ENCODE results near the gene RGS6.

The RGS6 gene

DNA sequence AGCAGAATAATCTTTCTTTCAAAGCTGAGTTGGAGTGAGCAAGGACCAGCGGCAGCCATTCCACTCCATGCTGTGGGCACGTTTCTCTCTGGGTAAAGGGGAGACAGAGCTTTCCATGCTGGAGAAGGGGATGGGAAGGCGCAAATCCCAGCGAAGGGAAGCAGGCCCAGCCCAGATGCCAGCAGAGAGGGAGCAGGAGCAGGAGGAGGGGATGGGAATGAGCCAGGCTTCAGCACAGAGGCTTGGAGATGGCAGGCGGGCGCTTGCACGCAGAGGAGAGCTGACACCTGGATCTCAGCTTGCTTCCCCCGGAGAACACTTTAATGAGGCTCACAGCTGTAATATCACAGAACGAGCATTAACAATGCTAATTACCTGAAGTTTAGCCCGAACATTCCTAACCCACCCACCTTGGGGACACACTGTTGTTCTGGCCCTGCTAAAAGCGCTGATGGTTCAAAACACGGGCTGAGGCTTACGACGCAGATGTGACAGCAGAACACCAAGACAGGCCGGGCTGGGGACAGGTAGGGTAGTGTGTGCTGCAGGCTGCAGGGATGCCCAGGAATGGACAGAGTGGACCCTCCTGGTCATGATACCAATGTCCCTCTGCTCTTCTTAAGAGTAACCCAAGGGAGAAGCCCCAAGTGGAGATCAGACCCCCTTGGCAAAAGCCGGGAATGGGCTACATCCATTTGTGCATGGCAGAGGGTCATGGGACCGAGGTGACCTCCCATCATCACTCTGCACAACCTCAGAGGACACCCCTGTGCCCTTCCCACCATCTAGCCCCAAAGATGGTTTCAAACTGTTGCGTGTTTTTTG is 673.1 kb downstream of the RGS6 start:
- DNase-seq (ENCODE audit: insufficient read length, low spot score) (no peak), FAIRE-seq (no peak)
- TF ChIP-seq SPI1 (IDR thresholded peaks at IDR 0.05; ENCODE audit: low read depth, low read length): no peak
- no peak for TF ChIP-seq POLR2A (IDR thresholded peaks at IDR 0.05; ENCODE audit: low read depth, low read length)
- no peak for TF ChIP-seq TAF1 (IDR thresholded peaks at IDR 0.05; ENCODE audit: low read depth, low read length)
- TF ChIP-seq PAX5 (IDR thresholded peaks at IDR 0.05; ENCODE audit: insufficient read depth, low read length, severe bottlenecking): no peak
- no peak for TF ChIP-seq POU2F2 (IDR thresholded peaks at IDR 0.05; ENCODE audit: low read depth, low read length)
- no peak for TF ChIP-seq POLR2AphosphoS5 (IDR thresholded peaks at IDR 0.05; ENCODE audit: low read depth, low read length)

DNA sequence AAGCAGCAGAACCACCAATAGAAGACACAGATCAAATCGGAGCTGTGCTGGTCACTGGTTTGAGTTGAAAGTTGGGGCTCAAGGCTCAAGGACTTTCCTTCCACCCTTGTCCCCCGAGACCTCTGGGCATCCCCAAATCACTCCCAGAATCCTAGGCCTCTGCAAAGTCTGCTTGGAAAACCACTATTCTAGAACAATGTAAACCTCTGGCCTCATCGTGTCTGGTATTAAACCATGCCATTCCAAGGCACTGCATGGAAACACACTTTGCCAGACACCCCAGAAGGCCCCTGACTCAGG is 673.6 kb downstream of the RGS6 start:
- DNase-seq (ENCODE audit: insufficient read length, low spot score): no peak
- TF ChIP-seq POLR2A (IDR thresholded peaks at IDR 0.05; ENCODE audit: low read depth, low read length) (no peak), POU2F2 (IDR thresholded peaks at IDR 0.05; ENCODE audit: low read depth, low read length) (no peak), PAX5 (IDR thresholded peaks at IDR 0.05; ENCODE audit: insufficient read depth, low read length, severe bottlenecking) (no peak), SPI1 (IDR thresholded peaks at IDR 0.05; ENCODE audit: low read depth, low read length) (no peak), POLR2AphosphoS5 (IDR thresholded peaks at IDR 0.05; ENCODE audit: low read depth, low read length) (no peak), TAF1 (IDR thresholded peaks at IDR 0.05; ENCODE audit: low read depth, low read length) (no peak)
- no peak for FAIRE-seq

DNA sequence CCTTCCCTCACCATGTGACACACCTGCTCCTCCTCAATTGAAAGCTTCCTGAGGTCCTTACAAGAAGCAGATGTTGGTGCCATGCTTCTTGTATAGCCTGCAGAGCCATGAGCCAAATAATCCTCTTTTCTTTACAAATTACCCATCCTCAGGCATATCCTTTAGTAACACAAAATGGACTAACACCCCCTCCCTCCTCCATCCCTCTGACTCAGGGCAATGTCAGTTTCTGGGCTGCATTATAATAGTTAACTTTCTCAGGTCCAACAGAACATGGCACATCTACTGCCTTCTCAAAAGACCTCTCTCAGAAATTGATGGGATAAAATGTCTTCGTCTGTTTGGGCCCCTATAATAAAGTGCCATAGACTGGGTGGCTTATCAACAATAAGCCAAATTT is 674.6 kb downstream of the RGS6 start:
- no peak for FAIRE-seq

DNA sequence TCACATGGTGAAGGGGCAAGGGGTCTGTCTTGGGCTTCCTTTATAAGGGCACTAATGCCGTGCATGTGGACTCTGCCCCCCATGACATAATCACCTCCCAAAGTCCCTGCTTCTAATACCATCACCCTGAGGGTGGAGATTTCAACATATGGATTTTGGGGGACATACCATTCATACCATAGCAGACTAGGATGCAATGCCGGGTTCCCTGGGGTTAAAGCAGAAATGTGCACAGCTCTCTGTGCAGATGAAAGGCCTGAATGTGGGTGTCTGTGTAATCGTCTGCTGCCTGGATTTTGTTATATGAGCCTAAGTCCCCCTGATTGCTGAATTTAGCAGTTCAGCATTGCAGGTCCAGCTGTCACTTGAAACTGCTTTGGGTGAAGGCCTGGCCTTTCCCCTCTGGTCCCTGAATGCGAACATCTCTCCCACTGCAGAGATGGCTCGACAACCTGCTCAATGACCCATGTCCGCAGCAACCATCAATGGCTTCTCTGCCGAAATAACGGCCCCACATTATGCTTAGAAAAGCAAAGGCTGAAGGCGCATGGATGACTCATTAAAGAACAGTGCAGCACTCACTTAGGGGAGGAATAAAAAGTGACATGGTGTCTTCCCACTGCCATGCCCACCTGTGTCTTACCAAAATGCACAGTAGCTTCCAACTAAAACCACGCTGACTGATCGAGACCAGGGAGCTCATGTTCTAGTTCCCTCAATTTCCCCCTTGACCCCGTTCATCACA is 675.3 kb downstream of the RGS6 start:
- no peak for DNase-seq (ENCODE audit: insufficient read length, low spot score)
- no peak for FAIRE-seq
- no peak for TF ChIP-seq TAF1 (IDR thresholded peaks at IDR 0.05; ENCODE audit: low read depth, low read length)
- no peak for TF ChIP-seq PAX5 (IDR thresholded peaks at IDR 0.05; ENCODE audit: insufficient read depth, low read length, severe bottlenecking)
- no peak for TF ChIP-seq SPI1 (IDR thresholded peaks at IDR 0.05; ENCODE audit: low read depth, low read length)
- TF ChIP-seq POLR2AphosphoS5 (IDR thresholded peaks at IDR 0.05; ENCODE audit: low read depth, low read length): no peak
- TF ChIP-seq POU2F2 (IDR thresholded peaks at IDR 0.05; ENCODE audit: low read depth, low read length): no peak
- TF ChIP-seq POLR2A (IDR thresholded peaks at IDR 0.05; ENCODE audit: low read depth, low read length): no peak

More for the DNA sequence above, 674.6 kb downstream of the RGS6 start:
- TF ChIP-seq PAX5 (IDR thresholded peaks at IDR 0.05; ENCODE audit: insufficient read depth, low read length, severe bottlenecking): no peak
- TF ChIP-seq TAF1 (IDR thresholded peaks at IDR 0.05; ENCODE audit: low read depth, low read length): no peak
- no peak for TF ChIP-seq POU2F2 (IDR thresholded peaks at IDR 0.05; ENCODE audit: low read depth, low read length)
- no peak for TF ChIP-seq SPI1 (IDR thresholded peaks at IDR 0.05; ENCODE audit: low read depth, low read length)
- no peak for TF ChIP-seq POLR2AphosphoS5 (IDR thresholded peaks at IDR 0.05; ENCODE audit: low read depth, low read length)
- TF ChIP-seq POLR2A (IDR thresholded peaks at IDR 0.05; ENCODE audit: low read depth, low read length): no peak
- DNase-seq (ENCODE audit: insufficient read length, low spot score): no peak

DNA sequence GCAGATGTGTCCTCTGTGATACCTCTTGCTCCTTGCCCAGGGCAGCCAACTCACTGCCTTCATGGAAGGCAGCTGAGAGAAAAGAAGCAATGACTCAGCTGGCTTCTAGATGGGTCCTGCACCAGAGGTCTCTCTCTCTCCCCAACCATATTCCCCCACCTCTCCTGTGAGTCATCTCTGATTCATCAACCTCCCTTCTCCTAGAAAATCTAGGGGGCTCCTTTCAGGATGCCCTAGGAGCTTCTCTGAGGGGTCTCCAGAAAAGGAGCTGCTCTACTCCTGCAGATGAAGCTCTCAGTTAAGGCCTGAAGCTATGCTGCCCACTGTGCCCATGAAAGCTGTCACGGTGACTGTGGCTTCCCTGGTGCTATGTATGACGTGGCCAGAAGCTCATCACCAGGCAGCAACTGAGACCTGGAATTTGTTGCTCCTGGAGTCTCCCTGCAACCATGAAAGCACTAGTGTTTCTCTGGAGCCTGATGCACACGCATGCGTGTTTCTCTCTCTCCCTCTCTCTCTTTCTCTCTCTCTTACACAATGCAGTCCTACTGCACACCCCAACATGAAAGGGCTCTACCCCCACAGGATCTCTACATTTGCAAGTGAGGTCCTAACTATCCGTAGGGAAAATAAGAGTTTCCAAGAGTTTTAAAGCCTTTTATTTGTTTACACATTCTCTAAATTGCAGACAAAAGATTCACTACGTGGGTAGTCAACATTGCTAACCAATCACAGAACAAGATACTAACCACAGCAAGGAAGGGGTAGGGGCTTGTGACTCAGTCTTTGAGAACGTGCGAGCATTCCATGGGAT is 676.4 kb downstream of the RGS6 start:
- no peak for TF ChIP-seq PAX5 (IDR thresholded peaks at IDR 0.05; ENCODE audit: insufficient read depth, low read length, severe bottlenecking)
- TF ChIP-seq POLR2A (IDR thresholded peaks at IDR 0.05; ENCODE audit: low read depth, low read length): no peak
- no peak for TF ChIP-seq POLR2AphosphoS5 (IDR thresholded peaks at IDR 0.05; ENCODE audit: low read depth, low read length)
- no peak for TF ChIP-seq POU2F2 (IDR thresholded peaks at IDR 0.05; ENCODE audit: low read depth, low read length)
- TF ChIP-seq SPI1 (IDR thresholded peaks at IDR 0.05; ENCODE audit: low read depth, low read length): no peak
- TF ChIP-seq TAF1 (IDR thresholded peaks at IDR 0.05; ENCODE audit: low read depth, low read length): no peak
- no peak for DNase-seq (ENCODE audit: insufficient read length, low spot score)
- no peak for FAIRE-seq

DNA sequence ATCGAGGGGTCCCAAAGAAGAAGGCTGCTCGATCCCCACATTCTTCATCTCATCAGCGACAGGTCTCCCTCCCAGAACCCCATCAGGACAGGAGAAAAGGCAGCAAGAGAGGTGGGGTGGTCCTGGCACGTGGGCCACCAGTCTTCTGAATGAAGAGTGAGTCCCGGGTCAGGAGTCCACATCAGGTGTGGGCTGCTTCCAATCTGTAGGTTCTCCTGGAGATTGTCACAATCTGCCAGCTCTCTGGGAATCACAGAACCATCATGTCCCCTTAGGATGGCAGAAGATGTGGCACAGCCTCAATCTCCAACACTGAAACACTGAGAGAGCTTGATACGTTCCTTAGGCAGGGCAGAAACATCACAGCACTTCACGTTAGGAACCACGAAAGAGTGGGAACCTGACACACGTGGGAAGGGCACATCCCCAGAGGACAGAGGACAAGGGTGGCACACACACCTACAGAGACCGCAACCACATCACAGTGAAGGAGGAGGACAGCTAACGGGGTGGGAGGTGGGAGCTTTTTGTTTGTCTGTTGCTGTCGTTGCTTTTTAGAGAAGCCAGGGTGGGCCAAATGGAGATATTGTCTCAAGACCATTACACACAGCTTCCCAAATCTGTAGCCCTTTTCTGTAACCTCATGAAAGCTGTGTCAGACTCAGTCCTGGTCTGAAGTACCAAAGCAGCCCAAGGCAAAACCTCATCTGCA is 677.1 kb downstream of the RGS6 start:
- DNase-seq (ENCODE audit: insufficient read length, low spot score): no peak
- TF ChIP-seq POLR2A (IDR thresholded peaks at IDR 0.05; ENCODE audit: low read depth, low read length) (no peak), TAF1 (IDR thresholded peaks at IDR 0.05; ENCODE audit: low read depth, low read length) (no peak), PAX5 (IDR thresholded peaks at IDR 0.05; ENCODE audit: insufficient read depth, low read length, severe bottlenecking) (no peak), POU2F2 (IDR thresholded peaks at IDR 0.05; ENCODE audit: low read depth, low read length) (no peak), SPI1 (IDR thresholded peaks at IDR 0.05; ENCODE audit: low read depth, low read length) (no peak)
- FAIRE-seq: no peak

DNA sequence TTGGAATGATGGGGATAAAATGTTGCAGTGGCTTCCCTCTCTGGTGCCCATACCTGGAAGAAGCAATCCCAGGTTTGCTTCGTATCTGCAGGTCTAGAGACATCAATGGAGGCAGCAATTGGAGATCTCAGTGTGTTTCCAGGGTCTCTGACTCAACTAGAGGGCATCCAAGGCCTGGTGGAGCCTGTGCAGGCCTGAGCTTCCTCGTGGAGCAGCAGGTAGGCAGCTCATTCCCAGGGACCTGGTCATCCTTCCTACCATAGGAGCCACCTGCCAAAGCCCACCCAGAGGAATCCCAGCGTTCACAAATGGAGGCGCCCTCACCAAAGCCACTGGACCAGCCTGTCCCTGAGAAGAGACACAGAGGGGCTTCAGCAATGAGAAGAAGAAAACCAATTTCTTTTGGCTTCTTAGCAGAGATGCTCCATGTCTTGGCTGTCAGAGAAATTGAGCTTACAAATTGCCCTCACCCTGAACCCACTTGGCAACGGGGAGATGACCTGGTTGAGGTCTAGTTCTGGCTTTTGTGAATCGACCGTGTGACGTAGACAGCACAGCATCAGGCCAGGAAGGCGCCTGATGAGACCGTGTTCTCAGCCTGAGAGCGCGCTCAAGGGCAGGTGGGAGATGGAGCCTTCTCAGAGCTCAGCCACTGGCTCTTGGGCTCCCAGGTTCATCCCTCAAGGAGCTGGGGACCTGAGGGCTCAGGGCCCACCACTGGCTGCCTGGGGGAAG is 678.0 kb downstream of the RGS6 start:
- DNase-seq (ENCODE audit: insufficient read length, low spot score) (no peak), FAIRE-seq (no peak)
- TF ChIP-seq TAF1 (IDR thresholded peaks at IDR 0.05; ENCODE audit: low read depth, low read length): no peak

DNA sequence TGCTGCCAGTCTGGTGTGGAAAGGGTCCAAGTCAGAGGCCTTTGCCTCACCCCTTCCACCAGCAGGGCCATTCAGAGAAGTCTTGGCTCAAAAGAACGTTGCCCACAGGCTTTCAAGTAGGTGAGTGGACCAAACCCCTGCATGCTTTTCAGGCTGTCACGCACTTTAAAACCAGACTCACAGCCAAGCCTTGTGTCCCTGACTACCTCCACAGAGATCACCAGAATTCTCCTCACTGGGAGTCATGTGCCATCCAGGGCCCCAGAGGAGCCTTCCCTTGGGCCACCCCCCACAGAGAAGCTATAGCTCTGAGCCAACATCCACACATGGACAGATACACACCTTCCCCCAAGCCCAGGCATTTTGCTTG is 678.6 kb downstream of the RGS6 start:
- DNase-seq (ENCODE audit: insufficient read length, low spot score) (no peak), FAIRE-seq (no peak)
- TF ChIP-seq SPI1 (IDR thresholded peaks at IDR 0.05; ENCODE audit: low read depth, low read length) (no peak), PAX5 (IDR thresholded peaks at IDR 0.05; ENCODE audit: insufficient read depth, low read length, severe bottlenecking) (no peak), POU2F2 (IDR thresholded peaks at IDR 0.05; ENCODE audit: low read depth, low read length) (no peak), TAF1 (IDR thresholded peaks at IDR 0.05; ENCODE audit: low read depth, low read length) (no peak)
